GM12892 (cell line): ENCODE results near the gene MEGF11.

ENCODE experiments used
- POLR2A ChIP-seq: IDR thresholded peaks from 2 replicates; pipeline ENCODE4 v1.6.1; 2011; ENCODE audit warnings: low read depth, low read length, control low read depth
- TAF1 ChIP-seq: IDR thresholded peaks from 2 replicates; pipeline ENCODE4 v1.6.1; 2011; ENCODE audit warnings: low read depth, mild to moderate bottlenecking, control low read depth, low read length, borderline replicate concordance

DNA sequence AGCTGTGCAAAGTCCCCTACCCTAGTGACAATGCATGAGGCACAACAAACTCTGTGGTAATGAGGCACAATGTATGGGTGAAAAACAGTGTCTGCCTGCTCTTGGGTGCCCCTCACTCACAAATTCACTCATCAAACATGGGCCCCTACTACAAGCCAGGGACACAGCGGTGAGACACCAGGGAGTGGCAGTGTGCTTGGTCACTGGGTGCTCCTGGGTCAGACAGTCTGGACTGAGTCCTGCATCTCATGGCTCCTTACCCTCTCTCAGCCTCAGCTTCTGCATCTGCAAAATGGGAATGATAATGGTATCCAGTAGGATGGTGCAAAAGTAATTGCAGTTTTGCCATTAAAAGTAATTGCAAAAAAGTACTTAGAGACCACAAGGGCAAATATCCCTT is 184.7 kb downstream of the MEGF11 start:
- TF ChIP-seq TAF1 = no peak
- TF ChIP-seq POLR2A = no peak
